Gastroesophageal sphincter (tissue), 4 donors: ENCODE measurements around the gene C1orf87. TPM values are rescaled to one million over a fixed set of nuclear protein-coding genes. Genes with fewer than 3 reads are reported as not detected.

Experiments
- ATAC-seq: fragments of 150-250 bp; one replicate; pipeline ENCODE4 v1.9.1; 2016; ENCODE audit warnings: mild to moderate bottlenecking, moderate library complexity
- H3K27ac ChIP-seq, 4 donors: fragments of 200-600 bp; sonication (generic) in 3 of 4; 1 replicate in 3 of 4; 2 replicates in 1 of 4; pipeline ENCODE4 v1.5.1; 2016 to 2019
- H3K27me3 ChIP-seq: fragments of 200-600 bp; sonication (generic); one replicate; pipeline ENCODE4 v1.5.1; 2019
- H3K36me3 ChIP-seq, 2 donors: fragments of 200-600 bp; sonication (generic); one replicate each; pipeline ENCODE4 v1.5.1; 2019; ENCODE audit warnings: control low read depth in 1 of 2
- H3K4me1 ChIP-seq, 3 donors: fragments of 200-600 bp; sonication (generic); 1 replicate in 2 of 3; 2 replicates in 1 of 3; pipeline ENCODE4 v1.5.1; 2016 to 2019; ENCODE audit warnings: control low read depth in 2 of 3
- H3K4me3 ChIP-seq, 2 donors: fragments of 200-600 bp; sonication (generic); one replicate each; pipeline ENCODE4 v1.5.1; 2019; ENCODE audit warnings: mild to moderate bottlenecking in 1 of 2, moderate library complexity in 1 of 2
- H3K9me3 ChIP-seq, 3 donors: fragments of 200-600 bp; sonication (generic); one replicate each; pipeline ENCODE4 v1.5.1; 2017 to 2019; ENCODE audit warnings: control low read depth in 2 of 3
- CTCF ChIP-seq, 4 experiments: fragments of 200-600 bp in 2 of 4; fragments of 450-650 bp in 2 of 4; sonication (generic) in 1 of 4; IDR thresholded peaks; one replicate each; pipeline ENCODE4 v1.5.1; 2017 to 2019; ENCODE audit warnings: antibody characterized with exemption in 4 of 4, mild to moderate bottlenecking in 2 of 4, moderate library complexity in 2 of 4
- EP300 ChIP-seq: sonication (generic); formaldehyde crosslinking; IDR thresholded peaks from one replicate; pipeline ENCODE4 v1.6.1; 2017; ENCODE audit warnings: antibody characterized with exemption, mild to moderate bottlenecking
- POLR2A ChIP-seq, 2 donors: fragments of 450-650 bp; IDR thresholded peaks; one replicate each; pipeline ENCODE4 v1.6.1; 2017; ENCODE audit warnings: antibody characterized with exemption in 2 of 2, mild to moderate bottlenecking in 2 of 2, moderate library complexity in 1 of 2
- POLR2AphosphoS5 ChIP-seq: sonication (generic); formaldehyde crosslinking; IDR thresholded peaks from one replicate; pipeline ENCODE4 v1.6.1; 2017; ENCODE audit warnings: antibody characterized with exemption
- WGBS, 2 donors: methylation state at CpG; one replicate each; pipeline ENCODE4 v1.1.5; 2018; ENCODE audit warnings: low coverage in 1 of 2; 5-methylcytosine and 5-hydroxymethylcytosine counted together
- small RNA-seq, 4 donors: library from RNA; depleted of rRNA; stranded (forward); fragments of <200 nt; gene quantifications; one replicate each; pipeline ENCODE3, GENCODE V24; 2016
- total RNA-seq, 4 donors: library from RNA; depleted of rRNA; stranded (reverse); fragments of >200 nt; gene quantifications; one replicate each; pipeline ENCODE4 v1.1.0, GENCODE V29; 2016

C1orf87 gene
- total RNA-seq, 4 donors from 2014 or later, result 0.54 TPM; not detected in 3

GRCh38 chr1:59945790-59946189 lies 127.8 kb downstream of the C1orf87 start:
- no peak overlapping the region for H3K4me3 ChIP-seq
- no peaks in the 10 kb centered on the region for H3K27me3 ChIP-seq
- H3K4me1 ChIP-seq, result peaks cover 0 to 5% (median 0%) of the 10 kb centered on the region in 3 donors
- no peaks in the 10 kb centered on the region for H3K9me3 ChIP-seq
- 14 to 40% methylated on average over 1 of the region's 1 CpG for WGBS, 2 donors
- H3K36me3 ChIP-seq, result no peaks in the 10 kb centered on the region
- no peak for TF ChIP-seq CTCF (IDR thresholded peaks at IDR 0.05)
- TF ChIP-seq POLR2A (IDR thresholded peaks at IDR 0.05), result no peak
- no peak for TF ChIP-seq EP300
- no peak for TF ChIP-seq POLR2AphosphoS5
- no peak overlapping the region for H3K27ac ChIP-seq
- ATAC-seq, result no peak

Small RNA genes within 50 kb of the gene (small RNA-seq; reads per million reads assigned to genes)
- 0 reads per million in 4 donors for gene RN7SL475P

Other genes starting within 250 kb of the C1orf87 start
- 1 to 10 TPM in 1 of 4 donors, under 1 TPM in 2, not detected in 1; 0.31 to 3.9 (median 0.35) TPM for gene CYP2J2, start 147.0 kb downstream of the C1orf87 start, total RNA-seq